Activated T-helper 2 cell treated with anti-CD3 and anti-CD28 coated beads, Interferon-gamma antibody, Interleukin-2, Interleukin-4, amounts not matched to agents 10 μg/mL and 5 μg/mL and 100 μg/mL, durations not matched to agents 14 hours and 24 hours and 36 hours (primary cell): Measurements from ENCODE around the gene MS4A4E. TPM values are rescaled to one million over a fixed set of nuclear protein-coding genes. Genes with fewer than 3 reads are reported as not detected.
"Not testable (repeated sequence)": the region's sequence is repeated elsewhere in the genome, so short reads cannot be mapped to it uniquely, and the experiment has no call there.

ENCODE experiments used
- DNase-seq: peaks from one replicate; pipeline ENCODE4 v3.0.0; 2021; ENCODE audit warnings: low spot score
- H3K27ac Mint-ChIP-seq: one replicate; pipeline ENCODE4 v1.8.0; 2021; ENCODE audit warnings: mixed read lengths
- H3K27me3 Mint-ChIP-seq: one replicate; pipeline ENCODE4 v1.8.0; 2021; ENCODE audit warnings: low read depth, mixed read lengths
- H3K36me3 Mint-ChIP-seq: one replicate; pipeline ENCODE4 v1.8.0; 2021; ENCODE audit warnings: low read depth, mixed read lengths
- H3K4me1 Mint-ChIP-seq: one replicate; pipeline ENCODE4 v1.8.0; 2021; ENCODE audit warnings: low read depth, mixed read lengths
- H3K4me3 Mint-ChIP-seq: one replicate; pipeline ENCODE4 v1.8.0; 2021; ENCODE audit warnings: low read depth, mild to moderate bottlenecking, moderate library complexity, mixed read lengths
- H3K9me3 Mint-ChIP-seq: one replicate; pipeline ENCODE4 v1.8.0; 2021; ENCODE audit warnings: mixed read lengths
- intact Hi-C: fragments of 100-400 bp; cut with micrococcal nuclease; formaldehyde crosslinking; loops from one replicate; pipeline ENCODE4 v1.15.1; 2023
- total RNA-seq: library from RNA; stranded (reverse); gene quantifications from 2 replicates; pipeline ENCODE4 v1.2.3, GENCODE V29; 2022

MS4A4E gene
- total RNA-seq, 1 donor from 2014 or later = not detected

GRCh38 chr11:60161107-60161506 lies 81.8 kb downstream of the MS4A4E start:
- intact Hi-C loops = loop anchor here (5.0 kb wide), 1 partner anchor 36 kb away; no protein-coding TSS in a partner anchor

GRCh38 chr11:60159868-60160267 lies 83.1 kb downstream of the MS4A4E start:
- peaks cover 3% of the 10 kb centered on the region for H3K27me3 Mint-ChIP-seq
- peaks cover 4% of the 10 kb centered on the region for H3K4me1 Mint-ChIP-seq
- no peaks in the 10 kb centered on the region for H3K36me3 Mint-ChIP-seq
- H3K27ac Mint-ChIP-seq = no peak overlapping the region
- H3K9me3 Mint-ChIP-seq = peaks cover 5% of the 10 kb centered on the region
- no peak overlapping the region for H3K4me3 Mint-ChIP-seq
- intact Hi-C loops = loop anchor here (5.0 kb wide), 1 partner anchor 37 kb away; no protein-coding TSS in a partner anchor
- DNase-seq = no peak

More at GRCh38 chr11:60161107-60161506, 81.8 kb downstream of the MS4A4E start:
- Mint-ChIP-seq H3K4me3 (no peak overlapping the region), H3K27me3 (peaks cover 3% of the 10 kb centered on the region), H3K36me3 (no peaks in the 10 kb centered on the region), H3K4me1 (peaks cover 6% of the 10 kb centered on the region), H3K27ac (no peak overlapping the region), H3K9me3 (peaks cover 13% of the 10 kb centered on the region)
- no peak for DNase-seq

GRCh38 chr11:60159284-60159683 lies 83.7 kb downstream of the MS4A4E start:
- Mint-ChIP-seq H3K27me3 (peaks cover 3% of the 10 kb centered on the region), H3K4me3 (no peak overlapping the region), H3K27ac (no peak overlapping the region), H3K4me1 (no peaks in the 10 kb centered on the region), H3K9me3 (no peaks in the 10 kb centered on the region), H3K36me3 (no peaks in the 10 kb centered on the region)
- no peak for DNase-seq
- intact Hi-C loops = no loop called here

- intact Hi-C loops = no loop called here
- no peak for DNase-seq
- Mint-ChIP-seq H3K27me3 (peaks cover 3% of the 10 kb centered on the region), H3K27ac (no peak overlapping the region), H3K36me3 (no peaks in the 10 kb centered on the region), H3K4me3 (no peak overlapping the region), H3K4me1 (no peaks in the 10 kb centered on the region), H3K9me3 (no peaks in the 10 kb centered on the region)
Measured at GRCh38 chr11:60158636-60159035, 84.3 kb downstream of the MS4A4E start.

GRCh38 chr11:60155931-60156330 lies 87.0 kb downstream of the MS4A4E start:
- Mint-ChIP-seq H3K4me1 (no peaks in the 10 kb centered on the region), H3K27ac (no peak overlapping the region), H3K27me3 (no peaks in the 10 kb centered on the region), H3K36me3 (no peaks in the 10 kb centered on the region), H3K4me3 (no peak overlapping the region), H3K9me3 (no peaks in the 10 kb centered on the region)
- no peak for DNase-seq
- intact Hi-C loops = no loop called here

- H3K36me3 Mint-ChIP-seq = not testable (repeated sequence)
Measured at GRCh38 chr11:60152727-60153126, 90.2 kb downstream of the MS4A4E start.

GRCh38 chr11:60150279-60150678 lies 92.7 kb downstream of the MS4A4E start:
- Mint-ChIP-seq H3K27me3 (no peaks in the 10 kb centered on the region), H3K9me3 (no peaks in the 10 kb centered on the region), H3K4me3 (no peak overlapping the region), H3K36me3 (no peaks in the 10 kb centered on the region), H3K4me1 (no peaks in the 10 kb centered on the region), H3K27ac (no peak overlapping the region)
- DNase-seq = no peak
- intact Hi-C loops = no loop called here

More at GRCh38 chr11:60152727-60153126, 90.2 kb downstream of the MS4A4E start:
- H3K27ac Mint-ChIP-seq, H3K27me3 Mint-ChIP-seq, intact Hi-C loops, H3K4me3 Mint-ChIP-seq, H3K9me3 Mint-ChIP-seq, H3K4me1 Mint-ChIP-seq, DNase-seq: not testable (repeated sequence)

Other genes starting within 250 kb of the MS4A4E start
- not detected in 2 replicates for gene OOSP4B, start 226.0 kb downstream of the MS4A4E start, total RNA-seq
- gene OOSP2, start 202.7 kb downstream of the MS4A4E start, total RNA-seq = not detected in 2 replicates
- gene MS4A3, start 186.5 kb downstream of the MS4A4E start, total RNA-seq = not detected in 2 replicates
- gene MS4A2, start 154.5 kb downstream of the MS4A4E start, total RNA-seq = not detected in 2 replicates
- gene MS4A6A, start 60.1 kb downstream of the MS4A4E start, total RNA-seq = not detected in 2 replicates
- gene MS4A4A, start 37.5 kb upstream of the MS4A4E start, total RNA-seq = not detected in 2 replicates
- gene MS4A6E, start 84.1 kb upstream of the MS4A4E start, total RNA-seq = not detected in 2 replicates
- not detected in 2 replicates for gene MS4A7, start 135.4 kb upstream of the MS4A4E start, total RNA-seq
- gene MS4A14, start 153.3 kb upstream of the MS4A4E start, total RNA-seq = not detected in 2 replicates
- not detected in 2 replicates for gene MS4A5, start 186.4 kb upstream of the MS4A4E start, total RNA-seq
- gene MS4A1, start 212.7 kb upstream of the MS4A4E start, total RNA-seq = 0.25 and 0.37 TPM in 2 replicates
- not detected in 2 replicates for gene MS4A12, start 249.6 kb upstream of the MS4A4E start, total RNA-seq